SU-DHL-6 (cell line): ENCODE data around the gene ANXA7.

Experiments used
- H2AFZ ChIP-seq: fragments of 200-600 bp; sonication (generic); 2 replicates; pipeline ENCODE4 v1.6.1; 2014; ENCODE audit warnings: low read depth, mild to moderate bottlenecking, moderate library complexity, mixed read lengths, antibody characterized with exemption, low read length; ENCODE audit not compliant: severe bottlenecking
- H3F3A ChIP-seq: fragments of 200-600 bp; shearing (Covaris generic); 2 replicates; pipeline ENCODE4 v1.6.0; 2016; ENCODE audit warnings: antibody characterized with exemption, mild to moderate bottlenecking; ENCODE audit not compliant: insufficient read depth
- H3K27ac ChIP-seq: fragments of 200-600 bp; sonication (generic); 2 replicates; pipeline ENCODE4 v1.5.1; 2016; ENCODE audit warnings: low read depth, mild to moderate bottlenecking, low read length, moderate library complexity, mixed read lengths
- H3K27me3 ChIP-seq: fragments of 200-600 bp; sonication (generic), shearing (Covaris generic); 2 replicates; pipeline ENCODE4 v1.6.0; 2014; ENCODE audit warnings: mild to moderate bottlenecking, low read length
- H3K36me3 ChIP-seq: fragments of 200-600 bp; sonication (generic); 2 replicates; pipeline ENCODE4 v1.6.1; 2014; ENCODE audit warnings: mild to moderate bottlenecking, low read length, mixed read lengths
- H3K4me2 ChIP-seq: fragments of 300-600, 200-600 bp; shearing (Covaris generic), sonication (generic); 2 replicates; pipeline ENCODE4 v1.6.0; 2014; ENCODE audit warnings: low read length, low read depth, mild to moderate bottlenecking; ENCODE audit not compliant: poor library complexity, severe bottlenecking
- H3K4me3 ChIP-seq: fragments of 200-600 bp; sonication (generic); 2 replicates; pipeline ENCODE4 v1.5.1; 2014; ENCODE audit warnings: antibody characterized with exemption, low read length, mild to moderate bottlenecking, mixed read lengths; ENCODE audit not compliant: insufficient read depth, poor library complexity, severe bottlenecking
- H3K79me2 ChIP-seq: fragments of 200-600 bp; sonication (generic); 2 replicates; pipeline ENCODE4 v1.6.1; 2014; ENCODE audit warnings: mild to moderate bottlenecking, low read length, moderate library complexity; ENCODE audit not compliant: insufficient read depth
- H3K9ac ChIP-seq: fragments of 200-600 bp; sonication (generic); 2 replicates; pipeline ENCODE4 v1.7.0; 2014; ENCODE audit warnings: mild to moderate bottlenecking, low read length
- H3K9me2 ChIP-seq: fragments of 200-600 bp; sonication (generic); replicated peaks from 2 replicates; pipeline ENCODE4 v1.6.1; 2014; ENCODE audit warnings: low read length; ENCODE audit not compliant: insufficient read depth
- H3K9me3 ChIP-seq: fragments of 200-600 bp; sonication (generic); 2 replicates; pipeline ENCODE4 v1.6.1; 2014; ENCODE audit warnings: low read length, mixed read lengths; ENCODE audit not compliant: insufficient read depth
- H4K20me1 ChIP-seq: fragments of 200-600 bp; sonication (generic); 2 replicates; pipeline ENCODE4 v1.6.1; 2014; ENCODE audit warnings: low read depth, mild to moderate bottlenecking, antibody characterized with exemption, low read length, moderate library complexity, mixed read lengths
- EZH2phosphoT487 ChIP-seq: fragments of 200-600 bp; sonication (generic), shearing (Covaris generic); conservative IDR thresholded peaks from 2 replicates; pipeline ENCODE4 v1.6.1; 2018; ENCODE audit warnings: mild to moderate bottlenecking, antibody characterized with exemption, low read length, moderate library complexity, mixed read lengths
- TF ChIP-seq, protein P1 (sequence below): fragments of 200-600 bp; sonication (generic); IDR thresholded peaks from one replicate; pipeline ENCODE4 v1.5.1; 2017; ENCODE audit warnings: antibody characterized with exemption, mild to moderate bottlenecking, low read length, moderate library complexity; ENCODE audit not compliant: insufficient read depth, poor library complexity, severe bottlenecking

Gene ANXA7

DNA sequence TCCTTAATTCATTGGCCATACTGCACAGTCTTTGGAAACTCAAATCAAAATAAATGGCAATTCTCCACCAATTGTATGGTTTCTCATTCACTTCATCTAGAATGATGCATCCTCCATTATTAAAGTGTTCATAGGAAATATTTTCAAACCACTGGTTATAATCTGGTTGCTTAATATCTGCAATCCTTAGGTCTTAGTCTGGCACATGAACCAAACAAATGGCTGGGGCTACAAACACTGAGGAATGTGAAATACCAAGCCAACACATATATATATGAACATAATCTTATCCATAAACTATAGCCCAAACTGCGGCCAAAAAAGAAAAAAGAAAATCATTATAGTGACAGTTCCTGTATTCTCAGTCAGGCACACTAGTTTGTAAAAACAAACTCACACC is 25.2 kb upstream of the ANXA7 start:
- Histone ChIP-seq H2AFZ (no peak overlapping the region), H3K9me2 (no peaks in the 10 kb centered on the region), H3F3A (peaks cover 9% of the 10 kb centered on the region), H3K4me3 (no peak overlapping the region), H3K79me2 (no peaks in the 10 kb centered on the region), H4K20me1 (no peaks in the 10 kb centered on the region), H3K4me2 (no peak overlapping the region), H3K9me3 (no peaks in the 10 kb centered on the region), H3K27ac (no peak overlapping the region), H3K9ac (no peak overlapping the region), H3K36me3 (peaks cover 17% of the 10 kb centered on the region; the same call in 1 of the 2 replicates), H3K27me3 (no peaks in the 10 kb centered on the region)
- no peak for TF ChIP-seq EZH2phosphoT487
- TF ChIP-seq, protein P1, sequence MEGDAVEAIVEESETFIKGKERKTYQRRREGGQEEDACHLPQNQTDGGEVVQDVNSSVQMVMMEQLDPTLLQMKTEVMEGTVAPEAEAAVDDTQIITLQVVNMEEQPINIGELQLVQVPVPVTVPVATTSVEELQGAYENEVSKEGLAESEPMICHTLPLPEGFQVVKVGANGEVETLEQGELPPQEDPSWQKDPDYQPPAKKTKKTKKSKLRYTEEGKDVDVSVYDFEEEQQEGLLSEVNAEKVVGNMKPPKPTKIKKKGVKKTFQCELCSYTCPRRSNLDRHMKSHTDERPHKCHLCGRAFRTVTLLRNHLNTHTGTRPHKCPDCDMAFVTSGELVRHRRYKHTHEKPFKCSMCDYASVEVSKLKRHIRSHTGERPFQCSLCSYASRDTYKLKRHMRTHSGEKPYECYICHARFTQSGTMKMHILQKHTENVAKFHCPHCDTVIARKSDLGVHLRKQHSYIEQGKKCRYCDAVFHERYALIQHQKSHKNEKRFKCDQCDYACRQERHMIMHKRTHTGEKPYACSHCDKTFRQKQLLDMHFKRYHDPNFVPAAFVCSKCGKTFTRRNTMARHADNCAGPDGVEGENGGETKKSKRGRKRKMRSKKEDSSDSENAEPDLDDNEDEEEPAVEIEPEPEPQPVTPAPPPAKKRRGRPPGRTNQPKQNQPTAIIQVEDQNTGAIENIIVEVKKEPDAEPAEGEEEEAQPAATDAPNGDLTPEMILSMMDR, result no peak

DNA sequence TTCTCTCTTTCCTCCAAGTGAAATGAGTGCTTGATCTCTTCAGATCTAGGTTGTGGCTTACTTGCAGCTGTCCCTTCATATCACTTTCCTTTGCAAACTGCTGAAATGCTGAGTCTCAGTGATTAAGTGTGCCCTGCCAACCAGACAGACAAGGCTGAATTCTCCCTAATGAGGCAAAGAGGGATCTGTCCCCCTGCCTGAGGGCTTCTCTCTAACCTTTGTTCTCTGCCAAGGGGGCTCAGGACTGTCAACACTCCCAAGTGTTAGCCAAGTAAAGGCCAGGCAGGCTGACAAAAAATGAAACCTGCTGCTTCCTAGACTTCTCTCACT is 19.6 kb upstream of the ANXA7 start, which contains the start of gene MSS51:
TSS of gene MSS51 (minus strand) at position 24 of the 330 bp plus-strand sequence. CDS start 5,277 bp downstream, outside the sequence.
- Histone ChIP-seq H3F3A (peaks cover 3% of the 10 kb centered on the region; the same call in 1 of the 2 replicates), H3K4me3 (no peak within 1 kb of the TSS), H3K9me2 (no peaks in the 10 kb centered on the region), H2AFZ (no peak within 1 kb of the TSS), H4K20me1 (no peaks in the 10 kb centered on the region), H3K27ac (no peak within 1 kb of the TSS), H3K79me2 (no peaks in the 10 kb centered on the region), H3K4me2 (no peak within 1 kb of the TSS), H3K27me3 (no peaks in the 10 kb centered on the region), H3K9me3 (no peaks in the 10 kb centered on the region), H3K36me3 (peaks cover 17% of the 10 kb centered on the region; the same call in 1 of the 2 replicates), H3K9ac (no peak within 1 kb of the TSS)
- TF ChIP-seq EZH2phosphoT487, result no peak

DNA sequence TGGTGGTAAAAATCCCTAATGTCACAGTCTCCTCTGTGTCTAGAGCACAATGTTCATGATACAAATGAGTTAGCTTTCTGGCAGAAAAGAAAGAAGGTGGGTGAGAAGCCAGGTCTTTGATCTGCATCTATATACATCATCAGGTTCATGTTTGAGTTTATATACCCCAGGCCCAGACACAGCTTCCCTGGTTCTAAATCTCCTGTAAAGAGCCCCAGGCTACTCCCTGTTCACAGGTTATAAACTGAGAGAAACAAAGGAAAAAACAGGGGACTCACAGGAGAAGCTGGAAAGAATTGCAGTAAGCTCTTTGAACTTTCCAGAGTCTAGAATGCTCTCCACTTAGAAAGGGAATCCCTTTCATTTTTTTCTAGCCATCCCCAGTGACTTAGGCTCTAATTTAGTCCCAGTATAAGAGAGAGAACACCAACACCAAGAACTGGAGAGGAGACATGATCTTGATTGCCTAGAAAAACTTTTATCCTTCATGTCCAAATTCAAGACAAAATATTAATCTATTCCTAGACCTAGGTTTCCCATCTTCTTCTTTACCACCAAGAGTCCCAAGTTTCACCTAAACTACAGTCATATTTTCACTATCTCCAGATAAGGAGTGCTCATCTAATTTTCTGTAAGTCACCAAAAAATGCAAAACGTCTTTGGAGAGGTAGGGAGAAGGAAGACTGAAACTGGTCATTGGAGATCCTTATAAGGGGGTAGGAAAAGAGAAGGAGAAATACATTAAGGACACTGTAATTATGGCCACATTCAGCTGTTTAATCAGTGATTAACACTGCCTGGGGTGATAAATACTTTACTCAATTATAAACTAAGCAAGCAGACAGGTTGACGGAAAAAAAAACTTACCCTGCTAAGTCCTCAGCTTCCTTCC is 19.0 kb upstream of the ANXA7 start:
- Histone ChIP-seq H3K27ac (no peak overlapping the region), H3K36me3 (peaks cover 18% of the 10 kb centered on the region; the same call in 1 of the 2 replicates), H3K9me3 (no peaks in the 10 kb centered on the region), H2AFZ (no peak overlapping the region), H3K9ac (no peak overlapping the region), H3K4me2 (no peak overlapping the region), H3K9me2 (no peaks in the 10 kb centered on the region), H4K20me1 (no peaks in the 10 kb centered on the region), H3K27me3 (no peaks in the 10 kb centered on the region), H3F3A (peaks cover 3% of the 10 kb centered on the region; the same call in 1 of the 2 replicates), H3K4me3 (no peak overlapping the region), H3K79me2 (no peaks in the 10 kb centered on the region)
- TF ChIP-seq, protein P1, result no peak
- TF ChIP-seq EZH2phosphoT487, result no peak

DNA sequence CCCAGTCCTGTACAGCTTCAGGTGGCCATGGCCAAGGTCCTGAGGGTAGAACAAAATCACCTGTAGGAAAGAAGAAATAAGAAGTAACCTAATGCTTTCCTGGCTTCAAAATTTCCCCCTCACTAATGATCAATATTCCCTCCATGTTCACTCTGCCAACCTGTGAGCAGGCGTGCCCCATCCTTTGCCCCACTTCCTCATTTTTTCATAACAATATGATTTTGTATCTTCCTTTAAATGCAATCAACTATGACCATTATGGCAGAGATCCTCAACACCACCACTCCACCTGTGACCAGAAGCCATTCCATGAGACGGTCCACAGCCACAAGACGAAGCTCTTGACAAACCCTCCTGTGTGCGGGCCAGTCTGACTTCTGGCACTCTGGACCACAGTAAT is 12.5 kb upstream of the ANXA7 start:
- Histone ChIP-seq H3F3A (no peaks in the 10 kb centered on the region), H3K4me3 (no peak overlapping the region), H3K9ac (no peak overlapping the region), H3K79me2 (no peaks in the 10 kb centered on the region), H3K4me2 (no peak overlapping the region), H3K27me3 (no peaks in the 10 kb centered on the region), H3K27ac (no peak overlapping the region), H3K9me3 (no peaks in the 10 kb centered on the region), H2AFZ (no peak overlapping the region), H4K20me1 (no peaks in the 10 kb centered on the region), H3K9me2 (no peaks in the 10 kb centered on the region), H3K36me3 (peaks cover 5% of the 10 kb centered on the region; the same call in 1 of the 2 replicates)
- TF ChIP-seq, protein P1, result no peak
- no peak for TF ChIP-seq EZH2phosphoT487
